Measurements from ENCODE around the gene ZBTB7C.

The ZBTB7C gene

DNA sequence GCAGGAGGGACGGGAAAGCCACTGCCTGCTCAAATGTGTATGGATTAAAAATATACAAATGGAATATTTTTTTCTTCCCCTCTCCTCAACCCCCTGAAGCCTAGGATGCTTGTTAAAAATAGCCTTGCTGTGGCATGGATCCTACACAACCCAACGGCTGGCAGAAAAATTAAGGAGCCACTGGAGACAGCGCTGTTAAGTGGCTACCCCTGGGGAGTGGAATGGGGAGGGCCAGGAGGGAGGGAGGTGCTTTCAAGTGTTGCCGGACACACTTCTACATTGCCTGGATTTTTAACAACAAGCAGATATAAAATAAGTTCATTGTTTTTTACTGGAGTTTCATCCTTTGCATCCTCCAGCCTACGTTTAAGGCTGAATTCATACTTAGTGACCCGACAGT, 66.6 kb downstream of the ZBTB7C start:
- H3K36me3 ChIP-seq (ENCODE audit: insufficient read depth, low read length): no peaks in the 10 kb centered on the region
- no peaks in the 10 kb centered on the region; the same call in 1 of the 2 replicates for H3K4me1 ChIP-seq (ENCODE audit: insufficient read depth, low read length)
- H3K9me3 ChIP-seq (ENCODE audit: control insufficient read depth, insufficient read depth, low read length): no peaks in the 10 kb centered on the region
- no peak overlapping the region for H3K9ac ChIP-seq (ENCODE audit: low read depth, low read length)

- H3K4me1 ChIP-seq (ENCODE audit: insufficient read depth, low read length): no peaks in the 10 kb centered on the region; the same call in 1 of the 2 replicates
- no peak overlapping the region for H3K9ac ChIP-seq (ENCODE audit: low read depth, low read length)
- H3K36me3 ChIP-seq (ENCODE audit: insufficient read depth, low read length): no peaks in the 10 kb centered on the region
- H3K9me3 ChIP-seq (ENCODE audit: control insufficient read depth, insufficient read depth, low read length): no peaks in the 10 kb centered on the region
Measured at GRCh38 chr18:48342125-48342524, 67.1 kb downstream of the ZBTB7C start.

DNA sequence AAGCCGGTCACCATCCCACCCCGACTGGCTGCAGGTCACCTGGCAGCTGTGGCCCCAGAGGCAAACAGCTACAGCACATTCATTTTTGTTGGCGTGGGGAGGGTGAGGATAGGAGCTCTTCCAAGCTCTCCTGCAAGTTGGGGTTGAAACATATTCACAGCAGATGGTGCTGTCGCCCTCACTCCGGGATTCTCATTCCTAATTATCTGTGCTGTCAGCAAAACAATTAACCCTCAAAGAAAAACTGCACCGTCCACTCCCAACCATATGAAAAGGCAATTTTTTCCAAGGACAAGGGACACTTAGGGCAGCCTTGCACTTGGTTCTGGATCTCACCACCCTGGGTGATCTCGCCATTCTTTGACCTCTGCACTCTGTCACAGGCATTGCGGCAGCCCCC, 68.6 kb downstream of the ZBTB7C start:
- H3K9me3 ChIP-seq (ENCODE audit: control insufficient read depth, insufficient read depth, low read length): no peaks in the 10 kb centered on the region
- H3K9ac ChIP-seq (ENCODE audit: low read depth, low read length): no peak overlapping the region
- H3K4me1 ChIP-seq (ENCODE audit: insufficient read depth, low read length): no peaks in the 10 kb centered on the region; the same call in 1 of the 2 replicates
- H3K36me3 ChIP-seq (ENCODE audit: insufficient read depth, low read length): no peaks in the 10 kb centered on the region

- no peaks in the 10 kb centered on the region for H3K36me3 ChIP-seq (ENCODE audit: insufficient read depth, low read length)
Measured at GRCh38 chr18:48339692-48340091, 69.5 kb downstream of the ZBTB7C start.

GRCh38 chr18:48338915-48339314, 70.3 kb downstream of the ZBTB7C start:
- Histone ChIP-seq H3K9me3 (ENCODE audit: control insufficient read depth, insufficient read depth, low read length) (no peaks in the 10 kb centered on the region), H3K4me1 (ENCODE audit: insufficient read depth, low read length) (peaks cover under 1% of the 10 kb centered on the region; the same call in 1 of the 2 replicates), H3K9ac (ENCODE audit: low read depth, low read length) (no peak overlapping the region), H3K36me3 (ENCODE audit: insufficient read depth, low read length) (no peaks in the 10 kb centered on the region)

More at GRCh38 chr18:48339692-48340091, 69.5 kb downstream of the ZBTB7C start:
- Histone ChIP-seq H3K4me1 (ENCODE audit: insufficient read depth, low read length) (no peaks in the 10 kb centered on the region; the same call in 1 of the 2 replicates), H3K9ac (ENCODE audit: low read depth, low read length) (no peak overlapping the region), H3K9me3 (ENCODE audit: control insufficient read depth, insufficient read depth, low read length) (no peaks in the 10 kb centered on the region)

- H3K9ac ChIP-seq (ENCODE audit: low read depth, low read length): no peak overlapping the region
- H3K9me3 ChIP-seq (ENCODE audit: control insufficient read depth, insufficient read depth, low read length): no peaks in the 10 kb centered on the region
- H3K4me1 ChIP-seq (ENCODE audit: insufficient read depth, low read length): peaks cover 9% of the 10 kb centered on the region; the same call in 1 of the 2 replicates
- no peaks in the 10 kb centered on the region for H3K36me3 ChIP-seq (ENCODE audit: insufficient read depth, low read length)
Measured at GRCh38 chr18:48337053-48337452, 72.1 kb downstream of the ZBTB7C start.

DNA sequence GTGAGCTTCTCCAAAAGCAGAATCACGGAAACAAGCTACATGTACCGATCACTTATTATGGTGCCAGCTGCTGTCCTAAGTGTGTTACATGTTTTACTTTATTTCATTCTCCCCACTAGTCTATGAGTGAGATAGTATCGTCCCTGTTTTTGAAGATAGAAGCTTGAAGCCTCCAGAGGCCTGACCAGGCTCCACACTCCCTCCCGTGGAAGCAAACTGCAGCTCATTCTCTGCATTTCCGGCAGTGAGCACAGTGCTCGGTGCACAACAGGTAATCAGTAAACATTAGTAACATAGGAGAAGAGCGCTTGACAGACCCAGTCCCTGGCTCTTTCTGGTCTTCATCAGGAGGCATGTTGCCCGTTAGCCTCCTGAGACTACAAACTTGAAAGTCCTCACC, 72.9 kb downstream of the ZBTB7C start:
- Histone ChIP-seq H3K4me1 (ENCODE audit: insufficient read depth, low read length) (peaks cover 9% of the 10 kb centered on the region; the same call in 1 of the 2 replicates), H3K36me3 (ENCODE audit: insufficient read depth, low read length) (no peaks in the 10 kb centered on the region), H3K9ac (ENCODE audit: low read depth, low read length) (no peak overlapping the region), H3K9me3 (ENCODE audit: control insufficient read depth, insufficient read depth, low read length) (no peaks in the 10 kb centered on the region)

- Histone ChIP-seq H3K9me3 (ENCODE audit: control insufficient read depth, insufficient read depth, low read length) (no peaks in the 10 kb centered on the region), H3K36me3 (ENCODE audit: insufficient read depth, low read length) (no peaks in the 10 kb centered on the region), H3K9ac (ENCODE audit: low read depth, low read length) (no peak overlapping the region), H3K4me1 (ENCODE audit: insufficient read depth, low read length) (peaks cover 10% of the 10 kb centered on the region; the same call in 1 of the 2 replicates)
Measured at GRCh38 chr18:48335829-48336228, 73.4 kb downstream of the ZBTB7C start.

- Histone ChIP-seq H3K36me3 (ENCODE audit: insufficient read depth, low read length) (no peaks in the 10 kb centered on the region), H3K9me3 (ENCODE audit: control insufficient read depth, insufficient read depth, low read length) (no peaks in the 10 kb centered on the region), H3K9ac (ENCODE audit: low read depth, low read length) (no peak overlapping the region), H3K4me1 (ENCODE audit: insufficient read depth, low read length) (peaks cover 16% of the 10 kb centered on the region; the same call in 1 of the 2 replicates)
Measured at GRCh38 chr18:48334845-48335244, 74.3 kb downstream of the ZBTB7C start.

DNA sequence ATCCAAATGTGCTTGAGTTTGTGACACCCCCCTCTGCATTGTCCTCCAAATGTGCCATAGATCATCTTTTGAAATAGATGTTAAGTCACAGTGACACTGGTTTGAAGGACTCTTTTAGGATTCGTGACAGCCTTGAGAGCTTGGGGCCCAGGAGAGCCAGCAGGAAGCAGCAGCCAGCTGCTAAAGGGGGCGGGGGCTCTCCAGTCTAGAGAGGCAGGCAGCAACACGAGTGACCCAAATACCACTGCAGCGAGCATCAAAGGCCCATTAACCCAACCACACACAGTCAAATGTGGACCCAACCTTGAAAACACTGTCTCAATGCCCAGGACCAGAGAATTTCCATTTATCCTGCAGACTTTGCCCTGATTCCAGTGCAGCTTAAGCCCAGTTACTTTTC, 75.6 kb downstream of the ZBTB7C start:
- no peak overlapping the region for H3K9ac ChIP-seq (ENCODE audit: low read depth, low read length)
- peaks cover 16% of the 10 kb centered on the region; the same call in 1 of the 2 replicates for H3K4me1 ChIP-seq (ENCODE audit: insufficient read depth, low read length)
- no peaks in the 10 kb centered on the region for H3K36me3 ChIP-seq (ENCODE audit: insufficient read depth, low read length)
- H3K9me3 ChIP-seq (ENCODE audit: control insufficient read depth, insufficient read depth, low read length): no peaks in the 10 kb centered on the region

DNA sequence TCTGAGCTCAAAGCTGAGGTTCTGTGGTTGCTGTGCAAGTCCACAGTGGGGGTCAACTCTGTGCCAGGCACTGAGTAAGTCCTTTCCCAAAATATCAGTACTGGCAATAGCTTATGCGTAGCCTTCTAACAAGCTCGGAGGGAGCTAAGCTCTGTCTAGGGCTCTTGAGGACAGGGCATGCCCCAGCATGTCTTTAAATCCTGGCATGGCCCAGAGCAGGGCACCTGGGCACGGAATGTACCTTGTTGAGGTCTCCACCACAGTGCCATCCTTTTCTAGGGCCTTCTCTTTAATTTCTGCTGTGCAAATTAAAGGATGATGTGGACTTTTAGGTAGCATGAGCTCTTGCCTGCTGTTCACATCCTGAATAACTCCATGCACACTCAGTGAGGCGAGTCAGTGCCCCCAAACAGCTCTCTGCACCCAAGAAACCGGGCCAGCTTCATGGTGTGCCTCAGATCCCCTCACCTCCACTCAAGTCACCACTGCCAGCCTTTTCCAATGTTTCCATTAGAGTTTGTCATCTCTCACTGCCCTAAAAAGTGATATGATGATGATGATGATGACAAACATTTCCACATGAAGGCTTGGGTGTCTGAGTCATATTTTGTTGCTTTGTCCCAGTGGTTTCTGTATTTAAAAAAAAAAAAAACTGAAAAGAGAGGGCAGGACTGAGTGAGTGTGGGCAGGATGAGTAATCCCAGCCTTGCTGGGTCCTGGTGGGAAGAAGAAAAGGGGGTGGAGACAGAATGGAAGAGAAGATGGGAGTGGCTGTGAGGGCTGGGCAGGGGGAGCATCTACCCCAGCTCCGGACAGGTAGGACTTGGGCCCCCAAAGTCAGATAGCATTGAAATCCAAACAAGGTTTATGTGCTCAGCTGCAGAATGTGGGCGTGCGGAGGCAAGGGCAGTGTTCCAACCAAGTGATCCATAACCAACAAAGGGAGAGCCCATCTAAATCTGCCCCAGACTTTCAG, 78.9 kb downstream of the ZBTB7C start:
- no peaks in the 10 kb centered on the region for H3K9me3 ChIP-seq (ENCODE audit: control insufficient read depth, insufficient read depth, low read length)
- no peaks in the 10 kb centered on the region for H3K36me3 ChIP-seq (ENCODE audit: insufficient read depth, low read length)
- H3K4me1 ChIP-seq (ENCODE audit: insufficient read depth, low read length): peaks cover 23% of the 10 kb centered on the region; the same call in 1 of the 2 replicates
- no peak overlapping the region for H3K9ac ChIP-seq (ENCODE audit: low read depth, low read length)

- no peaks in the 10 kb centered on the region for H3K9me3 ChIP-seq (ENCODE audit: control insufficient read depth, insufficient read depth, low read length)
- peaks cover 20% of the 10 kb centered on the region; the same call in 1 of the 2 replicates for H3K4me1 ChIP-seq (ENCODE audit: insufficient read depth, low read length)
- H3K9ac ChIP-seq (ENCODE audit: low read depth, low read length): no peak overlapping the region
- H3K36me3 ChIP-seq (ENCODE audit: insufficient read depth, low read length): no peaks in the 10 kb centered on the region
Measured at GRCh38 chr18:48328473-48329210, 80.5 kb downstream of the ZBTB7C start.

DNA sequence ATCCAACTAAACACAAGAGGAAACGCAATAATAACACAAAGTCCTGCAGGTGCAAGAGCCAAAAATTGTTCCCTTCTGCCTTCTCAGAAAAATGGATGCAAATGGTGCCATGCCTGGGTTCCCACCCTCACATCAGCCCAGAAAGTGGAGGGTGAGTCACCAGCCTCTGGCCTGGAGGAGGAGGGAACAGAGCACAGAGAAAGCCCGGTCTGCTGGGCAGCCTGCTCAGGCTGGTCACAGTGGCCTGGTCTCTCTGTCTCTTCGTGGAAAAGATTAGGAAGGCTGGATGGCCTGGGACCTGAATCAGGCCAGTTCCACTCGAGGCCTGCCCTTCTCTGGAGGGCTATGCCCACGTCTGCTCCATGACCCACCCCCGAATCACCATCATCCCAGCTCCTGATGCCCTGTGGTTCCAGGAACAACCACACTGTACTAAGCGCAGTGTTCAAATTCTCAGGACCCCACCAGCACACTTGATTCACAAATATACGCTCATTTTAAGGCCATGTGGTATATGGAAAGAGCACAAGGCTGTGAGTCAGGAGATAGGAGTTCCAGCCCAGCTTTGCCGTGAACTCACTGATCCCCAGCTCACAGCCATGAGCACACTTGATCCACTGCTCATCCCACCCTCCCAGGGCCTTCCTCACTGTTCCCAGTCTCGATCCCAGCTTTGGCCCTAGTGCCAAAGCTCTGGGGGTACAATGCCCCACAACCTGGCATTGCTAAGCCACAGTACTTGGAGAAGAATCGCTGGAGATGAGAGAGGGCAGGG, 82.1 kb downstream of the ZBTB7C start:
- Histone ChIP-seq H3K9me3 (ENCODE audit: control insufficient read depth, insufficient read depth, low read length) (no peaks in the 10 kb centered on the region), H3K9ac (ENCODE audit: low read depth, low read length) (no peak overlapping the region), H3K36me3 (ENCODE audit: insufficient read depth, low read length) (no peaks in the 10 kb centered on the region), H3K4me1 (ENCODE audit: insufficient read depth, low read length) (peaks cover 15% of the 10 kb centered on the region; the same call in 1 of the 2 replicates)

All from ES-I3 (cell line).